GM12864 (cell line): ENCODE data around the gene SEPTIN14.
"Not testable (repeated sequence)": the region's sequence is repeated elsewhere in the genome, so short reads cannot be mapped to it uniquely, and the experiment has no call there.

Experiments used
- DNase-seq: peaks from one replicate; pipeline ENCODE4 v3.0.0-alpha.2; 2011; ENCODE audit warnings: low read depth
- H3K4me3 ChIP-seq: 2 replicates; pipeline ENCODE4 v1.5.1; 2011; ENCODE audit warnings: mild to moderate bottlenecking, low read depth, low read length, control low read depth
- TF ChIP-seq, protein P1 (sequence below): IDR thresholded peaks from 2 replicates; pipeline ENCODE4 v1.5.1; 2011; ENCODE audit warnings: low read depth, mild to moderate bottlenecking, moderate library complexity, low read length, control low read depth, inconsistent platforms; ENCODE audit errors: missing control alignments

SEPTIN14 gene

DNA sequence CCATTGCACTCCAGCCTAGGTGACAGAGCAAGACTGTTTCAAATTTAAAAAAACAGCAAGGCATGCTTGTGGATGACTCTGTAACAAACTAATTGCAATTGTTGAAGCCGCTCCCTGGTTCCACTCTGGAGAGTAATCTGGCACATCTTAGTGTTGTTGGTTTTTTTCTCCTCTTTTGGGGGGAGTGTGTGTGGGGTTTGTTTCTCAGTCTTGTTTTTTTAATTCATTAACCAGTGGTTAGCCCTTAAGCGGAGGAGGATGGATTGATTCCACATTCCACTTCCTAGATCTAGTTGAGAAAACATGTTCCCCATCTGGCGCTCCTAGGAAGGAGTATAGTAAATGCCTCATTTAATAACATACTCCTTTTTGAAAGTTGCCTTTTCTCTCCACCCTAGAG is 16.1 kb upstream of the SEPTIN14 start:
- TF ChIP-seq, protein P1, sequence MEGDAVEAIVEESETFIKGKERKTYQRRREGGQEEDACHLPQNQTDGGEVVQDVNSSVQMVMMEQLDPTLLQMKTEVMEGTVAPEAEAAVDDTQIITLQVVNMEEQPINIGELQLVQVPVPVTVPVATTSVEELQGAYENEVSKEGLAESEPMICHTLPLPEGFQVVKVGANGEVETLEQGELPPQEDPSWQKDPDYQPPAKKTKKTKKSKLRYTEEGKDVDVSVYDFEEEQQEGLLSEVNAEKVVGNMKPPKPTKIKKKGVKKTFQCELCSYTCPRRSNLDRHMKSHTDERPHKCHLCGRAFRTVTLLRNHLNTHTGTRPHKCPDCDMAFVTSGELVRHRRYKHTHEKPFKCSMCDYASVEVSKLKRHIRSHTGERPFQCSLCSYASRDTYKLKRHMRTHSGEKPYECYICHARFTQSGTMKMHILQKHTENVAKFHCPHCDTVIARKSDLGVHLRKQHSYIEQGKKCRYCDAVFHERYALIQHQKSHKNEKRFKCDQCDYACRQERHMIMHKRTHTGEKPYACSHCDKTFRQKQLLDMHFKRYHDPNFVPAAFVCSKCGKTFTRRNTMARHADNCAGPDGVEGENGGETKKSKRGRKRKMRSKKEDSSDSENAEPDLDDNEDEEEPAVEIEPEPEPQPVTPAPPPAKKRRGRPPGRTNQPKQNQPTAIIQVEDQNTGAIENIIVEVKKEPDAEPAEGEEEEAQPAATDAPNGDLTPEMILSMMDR, result no peak
- no peak overlapping the region for H3K4me3 ChIP-seq
- DNase-seq, result no peak

- no peak for DNase-seq
- TF ChIP-seq, protein P1, result no peak
- no peak overlapping the region for H3K4me3 ChIP-seq
Measured at GRCh38 chr7:55877308-55877707, 14.8 kb upstream of the SEPTIN14 start.

GRCh38 chr7:55873765-55874164 is 11.2 kb upstream of the SEPTIN14 start:
- DNase-seq, result no peak
- no peak overlapping the region for H3K4me3 ChIP-seq

GRCh38 chr7:55871932-55872485 is 9.5 kb upstream of the SEPTIN14 start:
- no peak overlapping the region for H3K4me3 ChIP-seq
- TF ChIP-seq, protein P1, result no peak
- DNase-seq, result no peak

More at GRCh38 chr7:55873765-55874164, 11.2 kb upstream of the SEPTIN14 start:
- TF ChIP-seq, protein P1, result no peak

- not testable (repeated sequence) for DNase-seq, H3K4me3 ChIP-seq
Measured at GRCh38 chr7:55868989-55869388, 6.4 kb upstream of the SEPTIN14 start.

GRCh38 chr7:55845164-55845563 is 17.4 kb downstream of the SEPTIN14 start:
- not testable (repeated sequence) for H3K4me3 ChIP-seq, DNase-seq

- TF ChIP-seq, protein P1, result no peak
- no peak for DNase-seq
- H3K4me3 ChIP-seq, result no peak overlapping the region
Measured at GRCh38 chr7:55838595-55838994, 24.0 kb downstream of the SEPTIN14 start.

DNA sequence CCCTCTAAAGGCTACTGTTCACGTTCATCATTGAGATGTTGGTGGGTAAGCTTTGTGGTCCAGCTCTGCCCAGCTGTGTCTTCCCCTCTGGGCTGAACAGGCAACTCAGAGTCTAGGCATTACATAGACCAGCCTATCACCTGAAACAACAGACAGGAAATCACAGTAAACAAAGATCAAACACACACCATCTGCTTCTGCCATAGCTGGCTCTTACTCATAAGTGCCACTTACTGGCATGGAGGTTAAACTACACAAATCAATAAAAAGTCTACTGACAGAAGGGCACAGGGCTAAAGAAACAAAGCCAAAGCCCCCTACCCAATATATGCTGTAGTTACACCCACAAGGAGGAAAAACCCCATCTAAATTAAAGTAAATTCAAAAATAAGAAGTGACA is 35.0 kb downstream of the SEPTIN14 start:
- TF ChIP-seq, protein P1, result no peak
- H3K4me3 ChIP-seq, result no peak overlapping the region
- DNase-seq, result no peak
